Measurements from ENCODE around the gene TAS2R1.

DNA sequence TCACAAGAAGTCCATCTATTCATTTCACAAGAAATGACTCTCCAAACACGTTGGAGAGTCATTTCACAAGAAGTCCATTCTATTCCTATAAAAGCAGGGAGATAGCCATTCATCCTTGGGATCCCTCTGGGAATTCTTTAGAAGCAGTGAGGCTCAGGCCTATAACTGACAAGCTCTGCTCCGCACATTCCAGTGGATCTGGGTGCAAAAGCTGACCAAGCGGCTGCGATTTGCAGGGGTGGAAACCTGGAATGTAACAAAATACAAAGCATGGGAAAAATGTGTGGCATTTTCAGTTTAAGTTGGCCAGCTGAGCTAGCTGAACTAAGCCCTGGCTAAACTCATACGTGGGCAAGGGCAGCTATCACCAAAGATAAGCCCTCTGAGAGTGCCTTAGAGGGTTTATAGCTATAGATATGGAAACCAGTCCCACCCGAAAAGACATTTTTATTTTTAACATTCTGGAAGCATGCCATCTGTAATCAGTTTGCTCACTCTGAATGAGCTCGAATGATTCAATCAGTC lies 8.7 kb downstream of the TAS2R1 start:
- TF ChIP-seq, protein P1, sequence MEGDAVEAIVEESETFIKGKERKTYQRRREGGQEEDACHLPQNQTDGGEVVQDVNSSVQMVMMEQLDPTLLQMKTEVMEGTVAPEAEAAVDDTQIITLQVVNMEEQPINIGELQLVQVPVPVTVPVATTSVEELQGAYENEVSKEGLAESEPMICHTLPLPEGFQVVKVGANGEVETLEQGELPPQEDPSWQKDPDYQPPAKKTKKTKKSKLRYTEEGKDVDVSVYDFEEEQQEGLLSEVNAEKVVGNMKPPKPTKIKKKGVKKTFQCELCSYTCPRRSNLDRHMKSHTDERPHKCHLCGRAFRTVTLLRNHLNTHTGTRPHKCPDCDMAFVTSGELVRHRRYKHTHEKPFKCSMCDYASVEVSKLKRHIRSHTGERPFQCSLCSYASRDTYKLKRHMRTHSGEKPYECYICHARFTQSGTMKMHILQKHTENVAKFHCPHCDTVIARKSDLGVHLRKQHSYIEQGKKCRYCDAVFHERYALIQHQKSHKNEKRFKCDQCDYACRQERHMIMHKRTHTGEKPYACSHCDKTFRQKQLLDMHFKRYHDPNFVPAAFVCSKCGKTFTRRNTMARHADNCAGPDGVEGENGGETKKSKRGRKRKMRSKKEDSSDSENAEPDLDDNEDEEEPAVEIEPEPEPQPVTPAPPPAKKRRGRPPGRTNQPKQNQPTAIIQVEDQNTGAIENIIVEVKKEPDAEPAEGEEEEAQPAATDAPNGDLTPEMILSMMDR (conservative IDR thresholded peaks at IDR 0.05; ENCODE audit: low read depth, low read length) = no peak
- TF ChIP-seq EZH2 (IDR thresholded peaks at IDR 0.05; ENCODE audit: low read length, unreplicated experiment) (no peak), EZH2phosphoT487 (IDR thresholded peaks at IDR 0.05; ENCODE audit: borderline replicate concordance, low read length) (no peak)
